ENCODE data around the gene GTF2H1. TPM values are rescaled to one million over a fixed set of nuclear protein-coding genes. Genes with fewer than 3 reads are reported as not detected.
A peak's percentile ranks its signal among the peaks of the same experiment; 100 is the strongest.

GTF2H1 gene
- total RNA-seq, 1 donor from 2014 or later, result 79.8 TPM

DNA sequence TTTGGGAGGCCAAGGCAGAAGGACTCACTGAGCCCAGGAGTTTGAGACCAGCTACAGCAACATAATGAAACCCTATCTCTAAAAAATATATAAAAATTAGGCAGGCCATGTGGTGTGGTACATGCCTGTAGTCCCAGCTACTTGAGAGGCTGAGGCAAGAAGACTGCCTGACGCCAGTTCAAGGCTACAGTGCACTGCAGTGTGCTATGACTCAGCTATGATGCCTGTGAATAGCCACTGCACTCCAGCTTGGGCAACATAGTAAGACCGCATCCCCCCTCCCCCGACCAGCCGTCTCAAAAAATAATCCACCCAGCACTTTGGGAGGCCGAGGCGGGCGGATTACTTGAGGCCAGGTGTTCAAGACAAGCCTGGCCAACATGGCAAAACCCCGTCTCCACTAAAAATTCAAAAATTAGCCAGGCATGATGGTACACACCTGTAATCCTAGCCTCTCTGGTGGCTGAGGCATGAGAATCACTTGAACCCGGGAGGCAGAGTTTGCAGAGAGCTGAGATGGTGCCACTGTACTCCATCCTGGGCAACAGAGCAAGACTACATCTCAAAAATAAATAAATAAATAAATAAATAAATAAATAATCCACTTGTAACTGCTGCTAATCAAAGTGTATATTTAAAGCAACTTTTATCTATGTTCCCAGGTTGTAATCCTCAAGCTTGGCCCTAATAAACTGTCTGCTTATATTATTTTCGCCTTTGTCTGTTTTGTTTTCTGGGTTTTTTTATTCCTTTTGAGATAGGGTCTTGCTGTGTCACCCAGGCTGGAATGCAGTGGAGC, 8.2 kb upstream of the GTF2H1 start:
- Histone ChIP-seq H3K27me3 (ENCODE audit: control insufficient read depth, insufficient read depth, low read length) (no peaks in the 10 kb centered on the region), H3K36me3 (ENCODE audit: control insufficient read depth, insufficient read depth, low read length) (peaks cover 3% of the 10 kb centered on the region), H3K4me3 (ENCODE audit: low read depth, low read length) (no peak overlapping the region)
- peak; percentile 63 for DNase-seq (ENCODE audit: low read depth)
- FAIRE-seq, result no peak
- no peak for TF ChIP-seq CTCF (IDR thresholded peaks at IDR 0.05; ENCODE audit: insufficient read depth, low read length, severe bottlenecking)

- Histone ChIP-seq H3K4me3 (ENCODE audit: low read depth, low read length) (no peak overlapping the region), H3K36me3 (ENCODE audit: control insufficient read depth, insufficient read depth, low read length) (no peaks in the 10 kb centered on the region), H3K27me3 (ENCODE audit: control insufficient read depth, insufficient read depth, low read length) (no peaks in the 10 kb centered on the region)
- no peak for TF ChIP-seq CTCF (IDR thresholded peaks at IDR 0.05; ENCODE audit: insufficient read depth, low read length, severe bottlenecking)
- FAIRE-seq (no peak), DNase-seq (ENCODE audit: low read depth) (no peak)
Observed at GRCh38 chr11:18314784-18315523, 7.4 kb upstream of the GTF2H1 start.

- DNase-seq (ENCODE audit: low read depth) (no peak), FAIRE-seq (no peak)
- no peak for TF ChIP-seq CTCF (IDR thresholded peaks at IDR 0.05; ENCODE audit: insufficient read depth, low read length, severe bottlenecking)
- Histone ChIP-seq H3K36me3 (ENCODE audit: control insufficient read depth, insufficient read depth, low read length) (no peaks in the 10 kb centered on the region), H3K4me3 (ENCODE audit: low read depth, low read length) (no peak overlapping the region), H3K27me3 (ENCODE audit: control insufficient read depth, insufficient read depth, low read length) (no peaks in the 10 kb centered on the region)
Observed at GRCh38 chr11:18315893-18316292, 6.5 kb upstream of the GTF2H1 start.

DNA sequence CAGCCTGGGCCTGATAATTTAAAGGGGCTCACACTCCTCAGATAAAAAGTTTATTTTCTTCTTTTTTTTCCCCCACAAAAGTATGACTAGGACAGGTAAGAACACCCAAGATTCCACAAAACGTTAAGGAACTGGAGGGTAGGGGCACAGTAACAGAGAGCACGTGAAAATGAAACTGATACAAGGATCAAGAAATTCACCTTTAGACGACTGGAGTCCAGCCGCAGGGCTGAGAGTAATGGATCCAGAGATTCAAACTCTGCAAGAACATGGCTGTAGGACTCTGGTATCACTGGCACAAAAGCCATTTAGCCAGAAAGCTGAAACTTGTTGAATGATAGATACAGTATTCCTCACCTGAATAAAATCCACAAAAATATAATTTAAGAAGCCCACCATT, 4.8 kb upstream of the GTF2H1 start:
- no peak overlapping the region for H3K4me3 ChIP-seq (ENCODE audit: low read depth, low read length)
- DNase-seq (ENCODE audit: low read depth), result no peak

DNA sequence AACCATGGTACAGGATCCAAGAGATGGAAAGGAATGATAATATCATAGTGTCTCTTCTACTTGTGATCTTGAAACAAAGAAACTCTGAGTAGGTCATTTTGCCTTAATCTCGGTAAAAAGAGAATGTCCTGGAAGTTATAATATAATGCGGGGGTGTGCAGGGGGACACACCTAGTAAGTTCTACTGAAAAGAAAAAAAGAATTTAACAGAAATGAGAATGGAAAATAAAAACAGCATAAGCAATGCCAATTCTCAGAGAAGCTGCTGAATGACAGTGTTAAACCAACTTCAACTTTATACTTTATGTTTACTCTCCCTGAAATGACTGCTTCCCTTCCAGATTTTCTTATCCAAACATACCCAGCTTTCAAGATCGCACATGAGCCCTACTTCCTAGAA, 2.5 kb upstream of the GTF2H1 start:
- H3K4me3 ChIP-seq (ENCODE audit: low read depth, low read length), result peak overlapping the region; percentile 17
- H3K36me3 ChIP-seq (ENCODE audit: control insufficient read depth, insufficient read depth, low read length), result peaks cover 3% of the 10 kb centered on the region
- DNase-seq (ENCODE audit: low read depth), result no peak
- TF ChIP-seq CTCF (IDR thresholded peaks at IDR 0.05; ENCODE audit: insufficient read depth, low read length, severe bottlenecking), result no peak
- no peaks in the 10 kb centered on the region for H3K27me3 ChIP-seq (ENCODE audit: control insufficient read depth, insufficient read depth, low read length)
- no peak for FAIRE-seq

More for the DNA sequence above, 4.8 kb upstream of the GTF2H1 start:
- FAIRE-seq, result no peak
- no peaks in the 10 kb centered on the region for H3K36me3 ChIP-seq (ENCODE audit: control insufficient read depth, insufficient read depth, low read length)
- TF ChIP-seq CTCF (IDR thresholded peaks at IDR 0.05; ENCODE audit: insufficient read depth, low read length, severe bottlenecking), result no peak
- no peaks in the 10 kb centered on the region for H3K27me3 ChIP-seq (ENCODE audit: control insufficient read depth, insufficient read depth, low read length)

All from bronchial epithelial cell (primary cell).